ENCODE results near the gene XIRP1.
A peak's percentile ranks its signal among the peaks of the same experiment; 100 is the strongest.

Gene XIRP1

DNA sequence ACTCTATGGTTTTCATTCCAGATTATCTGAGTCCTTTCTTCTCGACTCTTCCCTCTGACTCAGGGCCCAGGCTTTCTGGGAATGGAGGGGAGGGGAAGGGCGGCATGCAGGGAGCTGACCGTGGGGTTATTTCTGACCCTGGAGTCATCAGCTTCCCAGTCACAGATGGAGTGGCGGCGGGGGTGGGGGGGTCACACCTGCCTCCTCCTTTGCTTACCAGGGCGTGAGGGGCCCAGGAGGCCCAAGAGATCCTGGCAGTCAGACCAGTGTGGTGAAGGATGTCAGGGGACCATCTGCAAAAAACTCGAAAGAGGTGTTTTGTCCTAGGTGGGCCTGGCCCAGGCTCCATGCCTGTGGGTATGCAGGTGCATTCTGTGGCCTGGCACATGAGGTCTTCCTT, 996 bp upstream of the XIRP1 start:
- no peak for DNase-seq (ENCODE audit: low read depth)
- no peak overlapping the region for H3K4me3 ChIP-seq (ENCODE audit: low read depth, low read length)
- TF ChIP-seq, protein P1, sequence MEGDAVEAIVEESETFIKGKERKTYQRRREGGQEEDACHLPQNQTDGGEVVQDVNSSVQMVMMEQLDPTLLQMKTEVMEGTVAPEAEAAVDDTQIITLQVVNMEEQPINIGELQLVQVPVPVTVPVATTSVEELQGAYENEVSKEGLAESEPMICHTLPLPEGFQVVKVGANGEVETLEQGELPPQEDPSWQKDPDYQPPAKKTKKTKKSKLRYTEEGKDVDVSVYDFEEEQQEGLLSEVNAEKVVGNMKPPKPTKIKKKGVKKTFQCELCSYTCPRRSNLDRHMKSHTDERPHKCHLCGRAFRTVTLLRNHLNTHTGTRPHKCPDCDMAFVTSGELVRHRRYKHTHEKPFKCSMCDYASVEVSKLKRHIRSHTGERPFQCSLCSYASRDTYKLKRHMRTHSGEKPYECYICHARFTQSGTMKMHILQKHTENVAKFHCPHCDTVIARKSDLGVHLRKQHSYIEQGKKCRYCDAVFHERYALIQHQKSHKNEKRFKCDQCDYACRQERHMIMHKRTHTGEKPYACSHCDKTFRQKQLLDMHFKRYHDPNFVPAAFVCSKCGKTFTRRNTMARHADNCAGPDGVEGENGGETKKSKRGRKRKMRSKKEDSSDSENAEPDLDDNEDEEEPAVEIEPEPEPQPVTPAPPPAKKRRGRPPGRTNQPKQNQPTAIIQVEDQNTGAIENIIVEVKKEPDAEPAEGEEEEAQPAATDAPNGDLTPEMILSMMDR (IDR thresholded peaks at IDR 0.05; ENCODE audit: low read depth, low read length, missing control alignments), result no peak
- in situ Hi-C loops (cut with HindIII; ENCODE audit: low sequenced_read_pairs), result loop anchor here (5.0 kb wide), 2 partner anchors 86 to 99 kb away; partner anchors contain the start of genes GORASP1 and TTC21A

DNA sequence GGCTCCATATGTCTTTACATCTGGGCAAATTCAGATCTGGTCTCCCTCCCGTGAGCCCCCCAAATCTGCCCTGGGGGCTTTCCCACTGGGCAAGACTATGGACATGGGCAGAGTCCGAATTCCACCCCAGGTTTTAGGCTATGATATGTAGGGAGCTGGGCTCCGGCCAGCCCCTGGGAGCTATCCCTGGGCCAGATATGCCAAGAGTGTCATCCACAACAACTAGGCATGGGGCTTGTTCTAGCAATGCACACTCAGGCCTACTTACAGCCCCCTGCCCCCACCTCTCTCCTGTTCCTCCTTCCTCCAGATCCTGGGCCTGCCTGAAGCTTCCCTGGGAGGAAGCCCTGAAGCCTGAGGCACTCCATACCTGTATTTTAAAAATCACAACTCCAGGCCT, 622 bp downstream of the XIRP1 start:
- in situ Hi-C loops (cut with HindIII; ENCODE audit: low sequenced_read_pairs), result loop anchor here (5.0 kb wide), 2 partner anchors 84 to 101 kb away; partner anchors contain the start of genes GORASP1 and TTC21A
- no peak overlapping the region for H3K4me3 ChIP-seq (ENCODE audit: low read depth, low read length)
- TF ChIP-seq, protein P1 (IDR thresholded peaks at IDR 0.05; ENCODE audit: low read depth, low read length, missing control alignments), result no peak
- no peak for DNase-seq (ENCODE audit: low read depth)

DNA sequence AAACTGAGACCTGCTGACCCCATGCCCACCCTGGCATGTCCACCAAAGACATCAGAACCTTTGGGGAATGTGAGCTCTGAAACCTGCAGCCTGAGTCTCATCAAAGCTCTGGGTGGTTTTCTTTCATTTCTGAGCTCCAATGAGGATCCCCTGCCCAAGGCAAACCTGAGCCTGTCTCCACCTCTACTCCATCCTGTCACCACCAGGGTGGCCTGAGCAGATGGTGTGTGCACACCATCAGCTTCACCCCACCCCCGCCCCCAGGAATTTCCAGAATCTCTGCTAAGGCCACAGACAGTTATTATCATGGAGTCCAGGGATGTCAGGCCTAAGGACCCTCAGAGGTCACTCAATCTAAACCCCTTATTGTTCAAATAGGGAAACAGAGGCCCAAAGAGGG, 1.3 kb downstream of the XIRP1 start:
- TF ChIP-seq, protein P1 (IDR thresholded peaks at IDR 0.05; ENCODE audit: low read depth, low read length, missing control alignments), result no peak
- in situ Hi-C loops (cut with HindIII; ENCODE audit: low sequenced_read_pairs), result loop anchor here (5.0 kb wide), 2 partner anchors 84 to 101 kb away; partner anchors contain the start of genes GORASP1 and TTC21A

DNA sequence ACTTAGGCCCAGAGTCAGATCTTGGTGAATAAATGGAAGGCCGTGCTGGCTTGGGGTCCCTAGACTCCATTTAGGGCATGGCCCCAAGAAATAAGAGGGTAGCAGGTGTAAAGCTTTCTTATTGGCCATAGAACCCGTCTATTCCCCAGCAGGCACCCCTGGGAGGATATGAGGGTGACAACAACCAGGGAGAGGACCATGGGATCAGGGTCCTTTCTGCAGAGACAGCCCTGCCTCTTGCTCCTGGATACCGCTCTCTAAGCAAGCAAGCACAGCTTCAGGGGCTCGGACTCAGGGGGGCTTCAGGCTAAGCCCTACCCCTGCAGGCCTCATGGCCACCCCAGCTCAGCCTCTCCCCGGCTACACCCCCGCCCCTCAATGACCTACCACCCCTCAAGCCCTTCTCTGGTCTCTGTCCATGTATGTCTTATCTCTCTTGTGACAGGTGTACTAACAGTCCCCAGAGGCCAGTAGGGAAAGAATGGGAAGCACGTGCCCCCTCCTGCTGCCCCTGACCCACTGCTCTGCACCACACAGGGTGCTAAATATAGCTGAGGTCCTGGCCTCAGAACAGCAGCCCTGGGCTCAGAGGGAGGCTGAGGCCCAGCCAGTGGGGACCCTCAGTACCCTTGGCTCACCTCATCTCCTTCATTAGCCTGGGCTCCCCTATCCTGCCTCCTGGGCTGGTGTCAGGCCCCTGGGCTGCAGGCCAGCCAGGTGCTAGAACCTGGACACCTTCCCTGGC, 1.9 kb downstream of the XIRP1 start:
- in situ Hi-C loops (cut with HindIII; ENCODE audit: low sequenced_read_pairs), result loop anchor here (5.0 kb wide), 2 partner anchors 83 to 102 kb away; partner anchors contain the start of genes GORASP1 and TTC21A
- TF ChIP-seq, protein P1 (IDR thresholded peaks at IDR 0.05; ENCODE audit: low read depth, low read length, missing control alignments), result no peak
- no peak overlapping the region for H3K4me3 ChIP-seq (ENCODE audit: low read depth, low read length)
- DNase-seq (ENCODE audit: low read depth), result no peak

More for the DNA sequence above, 1.3 kb downstream of the XIRP1 start:
- no peak for DNase-seq (ENCODE audit: low read depth)
- H3K4me3 ChIP-seq (ENCODE audit: low read depth, low read length), result no peak overlapping the region

DNA sequence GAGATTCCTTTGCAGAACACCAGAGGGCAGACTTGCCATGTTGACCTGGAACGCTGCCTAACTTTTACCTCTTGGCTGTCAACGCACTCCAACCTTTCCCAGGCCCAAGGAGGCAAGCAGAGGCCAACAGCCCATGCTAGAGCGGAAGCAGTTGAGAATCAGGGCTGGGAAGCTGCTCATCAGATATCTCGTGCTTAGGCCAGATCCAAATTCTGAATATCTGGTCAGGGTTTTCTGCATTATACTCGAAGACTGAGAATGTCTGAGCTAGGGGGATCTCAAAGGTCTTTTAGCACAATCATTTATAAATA, 2.5 kb downstream of the XIRP1 start:
- TF ChIP-seq, protein P1 (IDR thresholded peaks at IDR 0.05; ENCODE audit: low read depth, low read length, missing control alignments), result peak; percentile 77
- DNase-seq (ENCODE audit: low read depth), result peak; percentile 37
- H3K4me3 ChIP-seq (ENCODE audit: low read depth, low read length), result no peak overlapping the region
- in situ Hi-C loops (cut with HindIII; ENCODE audit: low sequenced_read_pairs), result loop anchor here (5.0 kb wide), 2 partner anchors 83 to 102 kb away; partner anchors contain the start of genes GORASP1 and TTC21A

DNA sequence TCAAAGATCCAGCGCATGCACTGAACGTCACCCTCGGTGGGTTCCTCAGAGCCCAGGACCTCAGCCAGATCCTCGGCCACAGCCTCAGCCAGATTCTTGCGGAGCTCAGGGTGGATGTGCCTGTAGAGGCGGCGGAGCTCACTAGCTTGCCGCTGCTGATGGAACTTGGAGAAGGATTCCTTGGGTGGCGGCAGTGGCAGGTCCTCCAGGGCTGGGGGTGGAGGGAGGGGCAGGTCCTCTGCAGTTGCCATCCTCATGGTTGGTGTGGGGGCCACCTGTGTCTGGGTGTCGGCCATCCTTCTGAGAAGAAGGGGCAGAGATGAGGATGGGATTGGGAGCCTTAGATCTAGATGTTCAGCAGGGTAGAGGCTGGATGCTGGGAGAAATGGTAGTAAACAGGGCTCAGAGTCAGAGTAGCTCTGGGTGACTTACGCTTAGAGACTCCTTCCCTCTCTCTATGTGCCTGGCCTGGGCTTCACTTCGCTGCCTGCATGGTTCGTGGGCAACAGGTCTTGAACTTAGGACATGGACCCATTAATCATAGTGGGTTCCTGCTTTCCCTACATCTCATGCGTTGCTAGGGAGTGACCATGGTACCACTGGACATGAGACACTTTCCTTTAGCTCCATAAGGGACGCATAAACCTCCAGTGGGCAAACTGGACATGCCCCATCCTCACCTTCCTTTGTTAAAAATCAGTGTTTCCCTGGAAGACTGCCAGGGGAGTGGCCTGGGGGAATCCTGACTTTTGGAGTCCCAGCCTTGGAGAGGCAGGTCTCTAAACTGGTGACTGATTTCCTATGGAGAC, 3.0 kb downstream of the XIRP1 start:
- TF ChIP-seq, protein P1 (IDR thresholded peaks at IDR 0.05; ENCODE audit: low read depth, low read length, missing control alignments), result no peak
- no peak overlapping the region for H3K4me3 ChIP-seq (ENCODE audit: low read depth, low read length)
- in situ Hi-C loops (cut with HindIII; ENCODE audit: low sequenced_read_pairs), result no loop called here
- DNase-seq (ENCODE audit: low read depth), result no peak
